K562 (cell line): ENCODE data around the gene NTN4. TPM values are rescaled to one million over a fixed set of nuclear protein-coding genes. Genes with fewer than 3 reads are reported as not detected.

Experiments
- ATAC-seq: fragments of 200-7000 bp; cut with Tn5 transposase; 3 replicates; pipeline ENCODE4 v1.9.1; 2020; ENCODE audit warnings: moderate library complexity
- BruUV-seq: library from RNA; stranded (reverse); fragments of 400-500 nt; replicated peaks from 2 replicates; lab custom pipeline; 2021; lab: Mats Ljungman, UMichigan
- CTCF ChIA-PET: fragments of 300-600 bp; formaldehyde crosslinking; extraction: SDS; loops from one replicate; lab custom pipeline; 2021; ENCODE audit warnings: low intra/inter-chr PET ratio; lab: Yijun Ruan, JAX
- POLR2A ChIA-PET: fragments of 300-600, 350-650 bp; sonication (Branson Sonifier 250); formaldehyde crosslinking; extraction: SDS; loops from one replicate; lab custom pipeline; 2021; ENCODE audit warnings: antibody characterized with exemption, inconsistent platforms; lab: Yijun Ruan, JAX
- DNase-seq, 4 experiments: peaks; one replicate each; pipeline versions ENCODE4 v3.0.0 to v3.0.0-alpha.2; 2011 to 2018; ENCODE audit warnings: low spot score in 3 of 4, mixed read lengths in 3 of 4; ENCODE audit errors: extremely low read depth in 1 of 4
- FAIRE-seq: peaks from 2 replicates; lab custom pipeline; 2011; peaks lifted over from hg19 to GRCh38; lab: Jason Lieb, UNC
- H2AFZ ChIP-seq: 2 replicates; pipeline ENCODE4 v1.6.0; 2011; ENCODE audit warnings: low read depth, low read length, control low read depth, inconsistent platforms
- H3K27ac ChIP-seq: fragments of 200-600 bp; 3 replicates; pipeline ENCODE4 v1.8.0; 2011; ENCODE audit warnings: low read depth, mild to moderate bottlenecking, control low read depth, inconsistent platforms, low read length, moderate library complexity, mixed read lengths; ENCODE audit errors: extremely low read depth
- H3K27me3 ChIP-seq, 2 experiments: fragments of 300-600 bp in 1 of 2; 2 replicates in 1 of 2; 3 replicates in 1 of 2; pipeline versions ENCODE4 v1.6.0 to v1.8.0; 2011; ENCODE audit warnings: inconsistent platforms in 2 of 2, low read length in 2 of 2, mild to moderate bottlenecking in 1 of 2, mixed read lengths in 1 of 2, moderate library complexity in 1 of 2; ENCODE audit not compliant: control insufficient read depth in 2 of 2, insufficient read depth in 2 of 2
- H3K36me3 ChIP-seq: fragments of 300-600 bp; 3 replicates; pipeline ENCODE4 v1.8.0; 2011; ENCODE audit warnings: mild to moderate bottlenecking, low read length, inconsistent platforms; ENCODE audit not compliant: control insufficient read depth, insufficient read depth
- H3K4me1 ChIP-seq, 2 experiments: fragments of 200-600 bp in 1 of 2; replicated peaks in 1 of 2; 2 replicates in 1 of 2; 3 replicates in 1 of 2; pipeline versions ENCODE4 v1.5.1 to v1.8.0; 2011; ENCODE audit warnings: inconsistent platforms in 2 of 2, low read length in 2 of 2, mild to moderate bottlenecking in 1 of 2, mixed read lengths in 1 of 2, moderate library complexity in 1 of 2; ENCODE audit not compliant: control insufficient read depth in 2 of 2, insufficient read depth in 2 of 2
- H3K4me2 ChIP-seq: 2 replicates; pipeline ENCODE4 v1.6.1; 2011; ENCODE audit warnings: low read length, control low read depth, inconsistent platforms, mixed read lengths; ENCODE audit not compliant: insufficient read depth
- H3K4me3 ChIP-seq: fragments of 200-600 bp; sonication (generic), shearing (Covaris generic); 2 replicates; pipeline ENCODE4 v1.5.1; 2016; ENCODE audit warnings: control low read depth, inconsistent platforms
- H3K79me2 ChIP-seq: fragments of 200-600 bp; 3 replicates; pipeline ENCODE4 v1.8.0; 2011; ENCODE audit warnings: low read length, inconsistent platforms; ENCODE audit not compliant: control insufficient read depth, insufficient read depth
- H3K9ac ChIP-seq, 2 experiments: 2 replicates each; pipeline versions ENCODE4 v1.6.0 to v1.6.1; 2011; ENCODE audit warnings: low read depth in 2 of 2, low read length in 2 of 2, control low read depth in 1 of 2, inconsistent platforms in 1 of 2, mild to moderate bottlenecking in 1 of 2, mixed read lengths in 1 of 2; ENCODE audit not compliant: insufficient read depth in 1 of 2
- H3K9me1 ChIP-seq: one replicate; pipeline ENCODE4 v1.6.0; 2011; ENCODE audit warnings: inconsistent platforms, mild to moderate bottlenecking, low read length, moderate library complexity; ENCODE audit not compliant: control insufficient read depth, insufficient read depth
- H3K9me3 ChIP-seq: replicated peaks from 2 replicates; pipeline ENCODE4 v1.5.1; 2011; ENCODE audit warnings: low read depth, low read length, inconsistent platforms; ENCODE audit not compliant: control insufficient read depth, insufficient read depth
- H4K20me1 ChIP-seq: replicated peaks from 2 replicates; pipeline ENCODE4 v1.6.1; 2011; ENCODE audit warnings: low read length, inconsistent platforms, mixed read lengths; ENCODE audit not compliant: control insufficient read depth, insufficient read depth
- ELF4 ChIP-seq: fragments of 450-650 bp; formaldehyde crosslinking; IDR thresholded peaks from 2 replicates; pipeline ENCODE4 v1.4.0; 2022; ENCODE audit warnings: missing genetic modification characterization
- ETV5 ChIP-seq: sonication (generic); formaldehyde crosslinking; IDR thresholded peaks from 2 replicates; pipeline ENCODE4 v1.4.0; 2020; ENCODE audit warnings: low read depth, mild to moderate bottlenecking, missing genetic modification reagents
- FOS ChIP-seq: IDR thresholded peaks from 3 replicates; pipeline ENCODE4 v1.6.1; 2011; ENCODE audit not compliant: insufficient read length; ENCODE audit errors: extremely low read depth
- HEY1 ChIP-seq: fragments of 250-450 bp; sonication (Bioruptor Pico); IDR thresholded peaks from 2 replicates; pipeline ENCODE4 v1.5.0; 2020; ENCODE audit warnings: mild to moderate bottlenecking, moderate library complexity, borderline replicate concordance
- LARP7 ChIP-seq: fragments of 450-650 bp; IDR thresholded peaks from 2 replicates; pipeline ENCODE4 v1.6.1; 2016
- SMARCA5 ChIP-seq: fragments of 450-650 bp; IDR thresholded peaks from 2 replicates; pipeline ENCODE4 v1.6.1; 2016
- SP1 ChIP-seq: sonication (generic); formaldehyde crosslinking; IDR thresholded peaks from 2 replicates; pipeline ENCODE4 v1.8.1; 2022; ENCODE audit warnings: mild to moderate bottlenecking, missing genetic modification reagents
- TBL1XR1 ChIP-seq, 2 experiments: IDR thresholded peaks; 2 replicates each; pipeline ENCODE4 v1.6.1; 2012; ENCODE audit warnings: improper control_type of control experiment in 2 of 2, low read length in 2 of 2, mild to moderate bottlenecking in 1 of 2
- TOE1 ChIP-seq, 2 experiments: fragments of 450-650 bp in 1 of 2; sonication (generic) in 1 of 2; formaldehyde crosslinking in 1 of 2; IDR thresholded peaks; 2 replicates each; pipeline versions ENCODE4 v1.7.1 to v1.8.0; 2016 to 2022; ENCODE audit warnings: borderline replicate concordance in 2 of 2, mild to moderate bottlenecking in 2 of 2, antibody characterized with exemption in 1 of 2, inconsistent platforms in 1 of 2, low read depth in 1 of 2, missing genetic modification reagents in 1 of 2, moderate library complexity in 1 of 2
- U2AF2 ChIP-seq: fragments of 200-400 bp; formaldehyde crosslinking; optimal IDR thresholded peaks from 2 replicates; pipeline ENCODE3; 2017; ENCODE audit warnings: low read depth, mild to moderate bottlenecking, low read length
- ZNF589 ChIP-seq: fragments of 200-800 bp; sonication (Bioruptor generic); IDR thresholded peaks from 2 replicates; pipeline ENCODE4 v1.6.1; 2016; ENCODE audit warnings: low read depth, missing genetic modification characterization, missing compliant biosample characterization
- whole genome bisulfite sequencing: fragments of 100-300 bp; shearing (Covaris generic); methylation state at CpG from one replicate; pipeline ENCODE4 v1.1.6; 2016; ENCODE audit warnings: low coverage, mixed read lengths; ENCODE audit not compliant: insufficient coverage; ENCODE audit errors: missing lambda C conversion rate; 5-methylcytosine and 5-hydroxymethylcytosine counted together
- in situ Hi-C: fragments of 300-500 bp; cut with MboI; formaldehyde crosslinking; loops from 4 replicates; pipeline ENCODE4 v1.15.0; 2018; ENCODE audit warnings: inconsistent platforms, mixed read lengths
- intact Hi-C: fragments of 100-400 bp; cut with micrococcal nuclease; formaldehyde crosslinking; loops from 2 replicates; pipeline ENCODE4 v1.14.2; 2022
- polyA plus RNA-seq, 8 experiments: library from polyadenylated mRNA; depleted of rRNA in 4 of 8; stranded (reverse) in 5 of 8; unstranded in 3 of 8; fragments of >200 nt; fragmentation: Nextera tagmentation in 2 of 8; fragmentation: Illumina TruSeq in 1 of 8; extraction: Ambion mirVana in 2 of 8; extraction: Trizol in 1 of 8; gene quantifications; 2 replicates each; pipeline versions ENCODE4 v1.2.1 to v1.2.3, GENCODE V29; 2011 to 2014; ENCODE audit warnings: inconsistent platforms in 1 of 8, missing spikeins in 1 of 8
- total RNA-seq, 7 experiments: library from RNA; depleted of rRNA in 6 of 7; stranded (reverse); fragments of >200 nt in 6 of 7; fragmentation: Illumina TruSeq in 2 of 7; extraction: Trizol in 2 of 7; gene quantifications; 2 replicates each; pipeline versions ENCODE4 v1.2.1 to v1.2.3, GENCODE V29; 2011 to 2021; ENCODE audit warnings: low replicate concordance in 1 of 7

NTN4 gene
- total and polyA plus RNA-seq, 9 of the 15 experiments (the other 6 are each of a cell fraction or from before 2014, with no cell fraction given), result 0.13 TPM; not detected in 8

- TF ChIP-seq ETV5 (no peak), TBL1XR1 (IDR thresholded peaks at IDR 0.05; ENCODE audit: low read length in 2 of 2) (no peak), TOE1 (IDR thresholded peaks at IDR 0.05; ENCODE audit: borderline replicate concordance) (no peak), TOE1 (CRISPR knock-in tag; IDR thresholded peaks at IDR 0.05; ENCODE audit: borderline replicate concordance, low read depth) (no peak), FOS (no peak), SMARCA5 (no peak), HEY1 (CRISPR knock-in tag) (no peak), LARP7 (no peak)
Observed at GRCh38 chr12:95630496-95630895, 160.1 kb downstream of the NTN4 start (continued).

- Histone ChIP-seq H3K4me3 (no peak overlapping the region), H3K27me3 (peaks cover 7 to 9% of the 10 kb centered on the region in 2 experiments; a peak in 3 of 5 replicates), H3K9me1 (no peaks in the 10 kb centered on the region), H3K27ac (no peak overlapping the region), H2AFZ (no peak overlapping the region), H3K36me3 (no peaks in the 10 kb centered on the region), H3K9ac (no peak overlapping the region), H3K79me2 (no peaks in the 10 kb centered on the region), H4K20me1 (no peaks in the 10 kb centered on the region), H3K4me2 (no peak overlapping the region), H3K4me1 (no peaks in the 10 kb centered on the region; a peak in 1 of 5 replicates), H3K9me3 (no peaks in the 10 kb centered on the region)
- in situ Hi-C loops (loop anchor here (10.0 kb wide), 1 partner anchor 185 kb away; no protein-coding TSS in a partner anchor), intact Hi-C loops (loop anchor here (10.0 kb wide), 1 partner anchor 365 kb away; the partner anchor contains the start of gene HAL)
- ChIA-PET POLR2A (interaction anchor here (0.6 kb wide), 1 partner anchor 571 kb away, joined by 3 read pairs; no protein-coding TSS in a partner anchor), CTCF (no interaction called here)
- ATAC-seq (no peak), FAIRE-seq (no peak), DNase-seq (no peak)
- TF ChIP-seq ELF4 (CRISPR knock-in tag) (no peak), U2AF2 (no peak), SP1 (CRISPR knock-in tag) (no peak), ZNF589 (CRISPR knock-in tag) (no peak)
- WGBS, result 0% methylated on average over 3 of the region's 3 CpGs
- BruUV-seq, result no TSS peak
Observed at GRCh38 chr12:95629392-95629791, 161.2 kb downstream of the NTN4 start.
